ENCODE measurements around the gene ABHD17C. TPM values are rescaled to one million over a fixed set of nuclear protein-coding genes. Genes with fewer than 3 reads are reported as not detected.

The ABHD17C gene
- total and polyA plus RNA-seq, 2 donors from 2014 or later: 18.8 to 20.6 TPM

DNA sequence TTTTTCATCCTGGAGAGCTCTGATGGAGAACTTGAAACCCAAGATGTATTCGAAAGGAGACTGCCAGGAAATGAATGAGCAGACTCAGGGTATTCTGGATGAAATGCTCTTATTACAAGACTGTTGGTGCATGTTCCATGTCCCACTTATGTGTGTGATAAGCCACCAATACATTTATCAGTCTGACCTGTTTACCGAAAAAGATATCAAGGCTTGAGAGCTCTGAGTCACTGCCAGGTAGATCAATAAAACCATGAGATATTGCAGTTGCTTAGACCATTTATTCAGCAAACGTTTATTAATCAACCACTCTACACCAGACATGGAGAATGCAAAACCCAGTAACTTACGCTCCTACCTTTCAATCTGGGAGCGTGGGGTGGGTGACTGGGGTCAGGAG is 101.3 kb downstream of the ABHD17C start:
- H3K4me1 ChIP-seq (ENCODE audit: control insufficient read depth in 2 of 3, insufficient read depth in 2 of 3, low read depth in 1 of 3, low read length in 3 of 3): no peaks in the 10 kb centered on the region
- no peak overlapping the region for H3K27ac ChIP-seq (ENCODE audit: low read depth in 2 of 2, low read length in 2 of 2)
- no peaks in the 10 kb centered on the region for H3K36me3 ChIP-seq (ENCODE audit: control insufficient read depth in 2 of 3, insufficient read depth in 3 of 3, low read length in 3 of 3)
- no peak overlapping the region for H3K9ac ChIP-seq (ENCODE audit: low read length in 3 of 3)
- TF ChIP-seq, protein P1, sequence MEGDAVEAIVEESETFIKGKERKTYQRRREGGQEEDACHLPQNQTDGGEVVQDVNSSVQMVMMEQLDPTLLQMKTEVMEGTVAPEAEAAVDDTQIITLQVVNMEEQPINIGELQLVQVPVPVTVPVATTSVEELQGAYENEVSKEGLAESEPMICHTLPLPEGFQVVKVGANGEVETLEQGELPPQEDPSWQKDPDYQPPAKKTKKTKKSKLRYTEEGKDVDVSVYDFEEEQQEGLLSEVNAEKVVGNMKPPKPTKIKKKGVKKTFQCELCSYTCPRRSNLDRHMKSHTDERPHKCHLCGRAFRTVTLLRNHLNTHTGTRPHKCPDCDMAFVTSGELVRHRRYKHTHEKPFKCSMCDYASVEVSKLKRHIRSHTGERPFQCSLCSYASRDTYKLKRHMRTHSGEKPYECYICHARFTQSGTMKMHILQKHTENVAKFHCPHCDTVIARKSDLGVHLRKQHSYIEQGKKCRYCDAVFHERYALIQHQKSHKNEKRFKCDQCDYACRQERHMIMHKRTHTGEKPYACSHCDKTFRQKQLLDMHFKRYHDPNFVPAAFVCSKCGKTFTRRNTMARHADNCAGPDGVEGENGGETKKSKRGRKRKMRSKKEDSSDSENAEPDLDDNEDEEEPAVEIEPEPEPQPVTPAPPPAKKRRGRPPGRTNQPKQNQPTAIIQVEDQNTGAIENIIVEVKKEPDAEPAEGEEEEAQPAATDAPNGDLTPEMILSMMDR (IDR thresholded peaks at IDR 0.05; ENCODE audit: borderline replicate concordance, extremely low read depth, insufficient read depth): no peak
- FAIRE-seq (no peak), DNase-seq (no peak)
- no peaks in the 10 kb centered on the region for H3K27me3 ChIP-seq (ENCODE audit: control insufficient read depth, insufficient read depth, low read length)
- no peaks in the 10 kb centered on the region for H3K9me3 ChIP-seq (ENCODE audit: control insufficient read depth in 2 of 3, insufficient read depth in 1 of 3, low read length in 3 of 3)
- intact Hi-C loops (cut with DNase I): no loop called here
- no peak overlapping the region for H3K4me3 ChIP-seq (ENCODE audit: low read length in 3 of 3)

DNA sequence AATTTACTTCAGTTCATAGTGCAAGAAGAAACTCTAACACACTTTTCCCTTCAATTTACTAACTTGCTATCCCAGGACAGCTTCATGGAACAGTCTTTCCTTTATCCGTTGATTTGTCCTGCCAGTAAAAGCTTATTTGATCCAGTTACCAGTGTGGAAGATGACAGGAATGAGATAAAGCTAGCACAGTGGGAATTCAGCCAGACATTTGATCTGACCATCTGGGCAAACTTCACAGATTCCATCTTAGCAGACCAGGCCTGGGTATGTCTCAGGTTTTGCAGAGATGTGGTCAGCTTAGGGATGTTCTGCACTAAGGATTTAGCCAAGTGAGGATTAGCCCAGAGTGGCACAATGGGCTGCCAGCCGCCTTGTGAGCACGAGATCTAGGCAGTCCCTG is 103.8 kb downstream of the ABHD17C start:
- no peaks in the 10 kb centered on the region for H3K36me3 ChIP-seq (ENCODE audit: control insufficient read depth in 2 of 3, insufficient read depth in 3 of 3, low read length in 3 of 3)
- intact Hi-C loops (cut with DNase I): no loop called here

DNA sequence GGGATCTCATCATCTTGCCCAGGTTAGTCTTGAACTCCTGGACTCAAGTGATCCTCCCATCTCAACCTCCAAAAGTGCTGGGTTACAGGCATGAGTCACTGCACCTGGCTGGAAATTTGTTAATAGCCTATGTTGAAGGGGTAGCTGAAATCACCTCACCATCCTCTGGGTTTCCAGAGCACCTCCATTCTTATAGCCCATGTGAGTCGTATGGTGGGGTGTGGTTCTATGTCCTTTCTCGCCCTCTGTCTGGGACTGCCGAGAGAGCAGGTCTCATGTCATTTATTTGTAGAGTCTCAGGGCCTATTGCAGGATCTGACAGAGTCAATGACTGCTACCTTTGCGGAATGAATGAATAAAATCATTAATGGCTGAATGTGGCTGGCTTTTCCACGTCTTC is 105.0 kb downstream of the ABHD17C start:
- FAIRE-seq (no peak), DNase-seq (no peak)
- no peaks in the 10 kb centered on the region for H3K9me3 ChIP-seq (ENCODE audit: control insufficient read depth in 2 of 3, insufficient read depth in 1 of 3, low read length in 3 of 3)
- H3K36me3 ChIP-seq (ENCODE audit: control insufficient read depth in 2 of 3, insufficient read depth in 3 of 3, low read length in 3 of 3): no peaks in the 10 kb centered on the region
- H3K27ac ChIP-seq (ENCODE audit: low read depth in 2 of 2, low read length in 2 of 2): no peak overlapping the region
- H3K4me3 ChIP-seq (ENCODE audit: low read length in 3 of 3): no peak overlapping the region
- intact Hi-C loops (cut with DNase I): no loop called here
- TF ChIP-seq, protein P1 (IDR thresholded peaks at IDR 0.05; ENCODE audit: borderline replicate concordance, extremely low read depth, insufficient read depth): no peak
- H3K27me3 ChIP-seq (ENCODE audit: control insufficient read depth, insufficient read depth, low read length): no peaks in the 10 kb centered on the region
- no peak overlapping the region for H3K9ac ChIP-seq (ENCODE audit: low read length in 3 of 3)
- no peaks in the 10 kb centered on the region for H3K4me1 ChIP-seq (ENCODE audit: control insufficient read depth in 2 of 3, insufficient read depth in 2 of 3, low read depth in 1 of 3, low read length in 3 of 3)

More for the DNA sequence above, 103.8 kb downstream of the ABHD17C start:
- FAIRE-seq (no peak), DNase-seq (no peak)
- Histone ChIP-seq H3K9me3 (ENCODE audit: control insufficient read depth in 2 of 3, insufficient read depth in 1 of 3, low read length in 3 of 3) (no peaks in the 10 kb centered on the region), H3K4me1 (ENCODE audit: control insufficient read depth in 2 of 3, insufficient read depth in 2 of 3, low read depth in 1 of 3, low read length in 3 of 3) (no peaks in the 10 kb centered on the region), H3K27ac (ENCODE audit: low read depth in 2 of 2, low read length in 2 of 2) (no peak overlapping the region), H3K27me3 (ENCODE audit: control insufficient read depth, insufficient read depth, low read length) (no peaks in the 10 kb centered on the region), H3K4me3 (ENCODE audit: low read length in 3 of 3) (no peak overlapping the region), H3K9ac (ENCODE audit: low read length in 3 of 3) (no peak overlapping the region)
- TF ChIP-seq, protein P1 (IDR thresholded peaks at IDR 0.05; ENCODE audit: borderline replicate concordance, extremely low read depth, insufficient read depth): no peak

All from kidney (tissue), 14 donors.